Measurements from ENCODE around the gene MTHFSD.

DNA sequence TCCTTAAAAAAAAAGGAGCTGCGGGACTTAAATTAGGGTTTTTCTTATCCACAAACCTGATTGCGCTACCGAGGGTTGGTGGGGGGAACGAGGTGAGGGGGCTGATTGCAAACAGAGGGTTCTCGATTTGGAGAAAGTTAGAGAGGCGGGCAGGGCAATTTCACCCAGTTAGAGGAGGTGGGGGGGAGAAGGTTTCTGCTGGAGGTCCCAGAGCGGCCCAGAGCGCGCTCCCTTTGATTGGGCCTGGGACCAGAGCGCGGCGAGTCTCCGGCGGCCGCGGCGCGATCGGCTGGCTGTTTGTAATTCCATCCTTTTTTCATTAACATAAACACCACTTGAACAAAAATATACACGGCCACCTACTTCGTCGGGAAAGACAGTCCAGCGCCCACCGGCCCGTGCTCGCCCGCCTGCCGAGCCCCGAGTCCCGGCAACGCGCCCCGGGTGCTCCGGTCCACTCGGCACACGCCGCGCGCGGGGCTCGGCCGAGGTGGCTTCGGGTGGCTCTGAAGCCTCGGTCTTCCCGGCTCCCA is 58.0 kb downstream of the MTHFSD start:
- TF ChIP-seq POLR2A (IDR thresholded peaks at IDR 0.05) = no peak
- TF ChIP-seq, protein P1, sequence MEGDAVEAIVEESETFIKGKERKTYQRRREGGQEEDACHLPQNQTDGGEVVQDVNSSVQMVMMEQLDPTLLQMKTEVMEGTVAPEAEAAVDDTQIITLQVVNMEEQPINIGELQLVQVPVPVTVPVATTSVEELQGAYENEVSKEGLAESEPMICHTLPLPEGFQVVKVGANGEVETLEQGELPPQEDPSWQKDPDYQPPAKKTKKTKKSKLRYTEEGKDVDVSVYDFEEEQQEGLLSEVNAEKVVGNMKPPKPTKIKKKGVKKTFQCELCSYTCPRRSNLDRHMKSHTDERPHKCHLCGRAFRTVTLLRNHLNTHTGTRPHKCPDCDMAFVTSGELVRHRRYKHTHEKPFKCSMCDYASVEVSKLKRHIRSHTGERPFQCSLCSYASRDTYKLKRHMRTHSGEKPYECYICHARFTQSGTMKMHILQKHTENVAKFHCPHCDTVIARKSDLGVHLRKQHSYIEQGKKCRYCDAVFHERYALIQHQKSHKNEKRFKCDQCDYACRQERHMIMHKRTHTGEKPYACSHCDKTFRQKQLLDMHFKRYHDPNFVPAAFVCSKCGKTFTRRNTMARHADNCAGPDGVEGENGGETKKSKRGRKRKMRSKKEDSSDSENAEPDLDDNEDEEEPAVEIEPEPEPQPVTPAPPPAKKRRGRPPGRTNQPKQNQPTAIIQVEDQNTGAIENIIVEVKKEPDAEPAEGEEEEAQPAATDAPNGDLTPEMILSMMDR (IDR thresholded peaks at IDR 0.05) = no peak
